GM12878 (cell line): ENCODE measurements around the gene LPIN1. TPM values are rescaled to one million over a fixed set of nuclear protein-coding genes. Genes with fewer than 3 reads are reported as not detected.
A peak's percentile ranks its signal among the peaks of the same experiment; 100 is the strongest.

ENCODE experiments used
- BCLAF1 ChIP-seq: fragments of 450-650 bp; IDR thresholded peaks from 2 replicates; pipeline ENCODE4 v1.6.1; 2017; ENCODE audit warnings: antibody characterized with exemption, mild to moderate bottlenecking, moderate library complexity
- BRCA1 ChIP-seq: IDR thresholded peaks from 2 replicates; pipeline ENCODE4 v1.6.1; 2011; ENCODE audit warnings: low read depth, low read length, improper control_type of control experiment
- CHD2 ChIP-seq: IDR thresholded peaks from 2 replicates; pipeline ENCODE4 v1.6.1; 2011; ENCODE audit warnings: low read depth, low read length, improper control_type of control experiment, borderline replicate concordance
- E4F1 ChIP-seq: fragments of 450-650 bp; IDR thresholded peaks from 2 replicates; pipeline ENCODE4 v1.6.1; 2018; ENCODE audit warnings: borderline replicate concordance, mild to moderate bottlenecking; ENCODE audit not compliant: partially characterized antibody
- EP300 ChIP-seq, 2 experiments: fragments of 150-350 bp in 1 of 2; IDR thresholded peaks; 2 replicates each; pipeline ENCODE4 v1.6.1; 2011 to 2012; ENCODE audit warnings: low read depth in 2 of 2, low read length in 2 of 2, borderline replicate concordance in 1 of 2, improper control_type of control experiment in 1 of 2, inconsistent platforms in 1 of 2; ENCODE audit not compliant: control insufficient read depth in 1 of 2
- FOS ChIP-seq: IDR thresholded peaks from 3 replicates; pipeline ENCODE4 v1.6.1; 2011; ENCODE audit warnings: borderline replicate concordance; ENCODE audit not compliant: insufficient read length; ENCODE audit errors: extremely low read depth
- FOXK2 ChIP-seq: fragments of 450-650 bp; IDR thresholded peaks from 2 replicates; pipeline ENCODE4 v1.6.1; 2017; ENCODE audit warnings: mild to moderate bottlenecking, moderate library complexity
- HDAC2 ChIP-seq: fragments of 200-600 bp; sonication (generic); IDR thresholded peaks from 2 replicates; pipeline ENCODE4 v1.6.1; 2017
- IRF4 ChIP-seq: IDR thresholded peaks from 2 replicates; pipeline ENCODE4 v1.6.1; 2011; ENCODE audit warnings: low read depth, low read length
- NFYA ChIP-seq: IDR thresholded peaks from 2 replicates; pipeline ENCODE4 v1.6.1; 2011; ENCODE audit warnings: low read depth, mild to moderate bottlenecking, low read length, improper control_type of control experiment, borderline replicate concordance
- NR2C2 ChIP-seq: IDR thresholded peaks from 2 replicates; pipeline ENCODE4 v1.6.1; 2011; ENCODE audit warnings: borderline replicate concordance, low read depth; ENCODE audit not compliant: control insufficient read depth, insufficient read length
- PAX5 ChIP-seq: IDR thresholded peaks from 2 replicates; pipeline ENCODE4 v1.6.1; 2011; ENCODE audit warnings: low read depth, low read length, borderline replicate concordance
- SMAD1 ChIP-seq: fragments of 450-650 bp; IDR thresholded peaks from 2 replicates; pipeline ENCODE4 v1.6.1; 2018; ENCODE audit warnings: mild to moderate bottlenecking, low read depth; ENCODE audit not compliant: partially characterized antibody
- SREBF2 ChIP-seq: IDR thresholded peaks from 2 replicates; pipeline ENCODE4 v1.6.1; 2012; ENCODE audit warnings: mild to moderate bottlenecking, low read length
- SUZ12 ChIP-seq: fragments of 200-600 bp; sonication (generic); IDR thresholded peaks from one replicate; pipeline ENCODE4 v1.6.1; 2018; ENCODE audit warnings: antibody characterized with exemption, mild to moderate bottlenecking; ENCODE audit not compliant: unreplicated experiment
- USF1 ChIP-seq: IDR thresholded peaks from 2 replicates; pipeline ENCODE4 v1.6.1; 2011; ENCODE audit warnings: borderline replicate concordance, low read depth, mild to moderate bottlenecking, moderate library complexity, mixed read lengths, low read length; ENCODE audit not compliant: insufficient read depth; ENCODE audit errors: extremely low read length
- ZNF622 ChIP-seq: fragments of 450-650 bp; IDR thresholded peaks from 2 replicates; pipeline ENCODE4 v1.6.1; 2017; ENCODE audit warnings: mild to moderate bottlenecking, inconsistent platforms
- ZSCAN29 ChIP-seq: fragments of 450-650 bp; IDR thresholded peaks from 2 replicates; pipeline ENCODE4 v1.6.1; 2017; ENCODE audit warnings: mild to moderate bottlenecking, moderate library complexity
- polyA plus RNA-seq, 11 experiments: library from polyadenylated mRNA; depleted of rRNA in 4 of 11; unstranded in 6 of 11; stranded (reverse) in 5 of 11; fragments of >200 nt; fragmentation: Nextera tagmentation in 4 of 11; fragmentation: Illumina TruSeq in 1 of 11; extraction: Ambion mirVana in 4 of 11; extraction: Trizol in 1 of 11; gene quantifications; 1 replicate in 1 of 11; 2 replicates in 10 of 11; pipeline versions ENCODE4 v1.2.1 to v1.2.3, GENCODE V29; 2011 to 2016; ENCODE audit warnings: inconsistent platforms in 2 of 11, missing spikeins in 2 of 11, low read depth in 1 of 11
- total RNA-seq, 4 experiments: library from RNA; depleted of rRNA in 3 of 4; stranded (reverse); fragments of >200 nt in 3 of 4; fragmentation: Illumina TruSeq in 1 of 4; extraction: Trizol in 1 of 4; gene quantifications; 2 replicates each; pipeline versions ENCODE4 v1.2.1 to v1.2.3, GENCODE V29; 2013 to 2021
- TF ChIP-seq, protein P1 (sequence below): fragments of 450-650 bp; IDR thresholded peaks from 2 replicates; pipeline ENCODE4 v1.6.1; 2018; ENCODE audit warnings: mild to moderate bottlenecking, low read depth, moderate library complexity; ENCODE audit not compliant: partially characterized antibody
- TF ChIP-seq, protein P2 (sequence below): fragments of 450-650 bp; IDR thresholded peaks from 2 replicates; pipeline ENCODE4 v1.6.1; 2017; ENCODE audit warnings: mild to moderate bottlenecking

The LPIN1 gene
- total and polyA plus RNA-seq, 10 of the 15 experiments (the other 5 are each of a cell fraction or from before 2014, with no cell fraction given) = 18.8 to 82.5 (median 50.3) TPM

DNA sequence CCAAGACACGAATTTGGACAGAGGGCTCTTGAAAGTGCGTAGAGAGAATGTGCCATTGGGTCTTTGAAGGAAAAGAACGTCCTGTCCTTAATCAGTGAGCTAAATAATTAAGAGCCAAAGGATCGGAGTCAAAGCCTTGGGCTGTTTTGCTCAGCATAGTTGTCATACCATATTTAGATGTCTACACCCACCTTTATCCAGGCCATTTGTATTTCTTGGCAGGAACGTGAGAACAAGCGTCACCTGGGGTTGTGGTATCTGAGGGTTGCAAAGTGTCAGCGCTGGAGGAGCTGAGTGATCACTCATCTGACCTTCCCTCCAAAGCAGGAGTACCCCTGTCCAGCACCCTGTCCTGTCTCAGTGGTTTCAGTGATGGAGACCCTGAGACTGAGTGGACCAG lies 4.5 kb downstream of the LPIN1 start (continued):
- TF ChIP-seq E4F1 = no peak
- TF ChIP-seq FOXK2 = no peak; the same call in 1 of the 2 replicates
- peak; percentile 78 to 85; a peak in 3 of 4 replicates for TF ChIP-seq EP300 (IDR thresholded peaks at IDR 0.05; ENCODE audit: borderline replicate concordance in 1 of 2, control insufficient read depth in 1 of 2, low read depth in 2 of 2, low read length in 2 of 2)
- no peak for TF ChIP-seq NFYA
- no peak for TF ChIP-seq HDAC2
- no peak for TF ChIP-seq BRCA1
- no peak for TF ChIP-seq SMAD1
- TF ChIP-seq USF1 = no peak
- TF ChIP-seq BCLAF1 = no peak
- TF ChIP-seq IRF4 = no peak
- TF ChIP-seq SREBF2 = no peak
- TF ChIP-seq ZNF622 = no peak
- TF ChIP-seq, protein P1, sequence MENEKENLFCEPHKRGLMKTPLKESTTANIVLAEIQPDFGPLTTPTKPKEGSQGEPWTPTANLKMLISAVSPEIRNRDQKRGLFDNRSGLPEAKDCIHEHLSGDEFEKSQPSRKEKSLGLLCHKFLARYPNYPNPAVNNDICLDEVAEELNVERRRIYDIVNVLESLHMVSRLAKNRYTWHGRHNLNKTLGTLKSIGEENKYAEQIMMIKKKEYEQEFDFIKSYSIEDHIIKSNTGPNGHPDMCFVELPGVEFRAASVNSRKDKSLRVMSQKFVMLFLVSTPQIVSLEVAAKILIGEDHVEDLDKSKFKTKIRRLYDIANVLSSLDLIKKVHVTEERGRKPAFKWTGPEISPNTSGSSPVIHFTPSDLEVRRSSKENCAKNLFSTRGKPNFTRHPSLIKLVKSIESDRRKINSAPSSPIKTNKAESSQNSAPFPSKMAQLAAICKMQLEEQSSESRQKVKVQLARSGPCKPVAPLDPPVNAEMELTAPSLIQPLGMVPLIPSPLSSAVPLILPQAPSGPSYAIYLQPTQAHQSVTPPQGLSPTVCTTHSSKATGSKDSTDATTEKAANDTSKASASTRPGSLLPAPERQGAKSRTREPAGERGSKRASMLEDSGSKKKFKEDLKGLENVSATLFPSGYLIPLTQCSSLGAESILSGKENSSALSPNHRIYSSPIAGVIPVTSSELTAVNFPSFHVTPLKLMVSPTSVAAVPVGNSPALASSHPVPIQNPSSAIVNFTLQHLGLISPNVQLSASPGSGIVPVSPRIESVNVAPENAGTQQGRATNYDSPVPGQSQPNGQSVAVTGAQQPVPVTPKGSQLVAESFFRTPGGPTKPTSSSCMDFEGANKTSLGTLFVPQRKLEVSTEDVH = no peak
- TF ChIP-seq, protein P2, sequence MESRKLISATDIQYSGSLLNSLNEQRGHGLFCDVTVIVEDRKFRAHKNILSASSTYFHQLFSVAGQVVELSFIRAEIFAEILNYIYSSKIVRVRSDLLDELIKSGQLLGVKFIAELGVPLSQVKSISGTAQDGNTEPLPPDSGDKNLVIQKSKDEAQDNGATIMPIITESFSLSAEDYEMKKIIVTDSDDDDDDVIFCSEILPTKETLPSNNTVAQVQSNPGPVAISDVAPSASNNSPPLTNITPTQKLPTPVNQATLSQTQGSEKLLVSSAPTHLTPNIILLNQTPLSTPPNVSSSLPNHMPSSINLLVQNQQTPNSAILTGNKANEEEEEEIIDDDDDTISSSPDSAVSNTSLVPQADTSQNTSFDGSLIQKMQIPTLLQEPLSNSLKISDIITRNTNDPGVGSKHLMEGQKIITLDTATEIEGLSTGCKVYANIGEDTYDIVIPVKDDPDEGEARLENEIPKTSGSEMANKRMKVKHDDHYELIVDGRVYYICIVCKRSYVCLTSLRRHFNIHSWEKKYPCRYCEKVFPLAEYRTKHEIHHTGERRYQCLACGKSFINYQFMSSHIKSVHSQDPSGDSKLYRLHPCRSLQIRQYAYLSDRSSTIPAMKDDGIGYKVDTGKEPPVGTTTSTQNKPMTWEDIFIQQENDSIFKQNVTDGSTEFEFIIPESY = no peak
- TF ChIP-seq FOS = no peak
- TF ChIP-seq ZSCAN29 = no peak
- TF ChIP-seq NR2C2 = no peak
- TF ChIP-seq CHD2 = no peak
- no peak for TF ChIP-seq SUZ12
- TF ChIP-seq PAX5 = no peak
